Aorta (tissue), 4 donors: Measurements from ENCODE around the gene IGFBP1. TPM values are rescaled to one million over a fixed set of nuclear protein-coding genes. Genes with fewer than 3 reads are reported as not detected.

ENCODE experiments used
- polyA plus RNA-seq, 2 donors: library from polyadenylated mRNA; stranded (reverse); fragments of 200-250 nt; gene quantifications; one replicate each; pipeline ENCODE4 v1.2.3, GENCODE V29; 2013
- total RNA-seq, 2 donors: library from RNA; stranded (reverse); fragmentation: NEBNext Ultra II Directional; extraction: Animal tissue kit (Norgen Biotek cat#: 25700); gene quantifications; one replicate each; pipeline ENCODE4 v1.2.1, GENCODE V29; 2021
- donor health status: healthy with polysubstance abuse.
- donor health status: Bipolar disorder and iron deficiency.
- donor health status: DM: no; HTN: no; CAD: no.
- donor health status: DM: yes; HTN: yes; CAD: no.

IGFBP1 gene
- total and polyA plus RNA-seq, 4 donors: not detected

Other genes starting within 250 kb of the IGFBP1 start
- gene CCDC201, start 15.4 kb upstream of the IGFBP1 start, total RNA-seq: not detected
- not detected for gene CCDC201, start 15.4 kb upstream of the IGFBP1 start, polyA plus RNA-seq
- 100 to 1,000 TPM; 143 to 200 TPM for gene IGFBP3, start 32.8 kb downstream of the IGFBP1 start, total RNA-seq
- 100 to 1,000 TPM; 173 to 255 TPM for gene IGFBP3, start 32.8 kb downstream of the IGFBP1 start, polyA plus RNA-seq